HG03139 (cell line): Measurements from ENCODE around the gene LTK.

Source experiments
- ATAC-seq: cut with Tn5 transposase; IDR thresholded peaks from one replicate; pipeline ENCODE4 v1.9.1; 2021; ENCODE audit not compliant: unreplicated experiment

The LTK gene

GRCh38 chr15:41513506-41514227, at the start of gene LTK:
Gene LTK (minus strand): TSS chr15:41513827. CDS start chr15:41513709, 118 bp downstream.
- ATAC-seq = no peak

GRCh38 chr15:41562784-41563198, 49.2 kb upstream of the LTK start:
- no peak for ATAC-seq

GRCh38 chr15:41562244-41562643, 48.6 kb upstream of the LTK start:
- ATAC-seq = no peak

GRCh38 chr15:41561777-41562145, 48.1 kb upstream of the LTK start:
- no peak for ATAC-seq

GRCh38 chr15:41561104-41561776, 47.6 kb upstream of the LTK start:
- ATAC-seq = no peak

GRCh38 chr15:41560572-41560874, 46.9 kb upstream of the LTK start:
- no peak for ATAC-seq

GRCh38 chr15:41559239-41559782, 45.7 kb upstream of the LTK start:
- no peak for ATAC-seq

GRCh38 chr15:41558400-41559238, 45.0 kb upstream of the LTK start, which contains the start of gene TYRO3:
Gene TYRO3 (plus strand): TSS chr15:41559212. CDS start chr15:41559258, 46 bp downstream.
- ATAC-seq = no peak

- ATAC-seq = no peak
Observed at GRCh38 chr15:41557673-41558399, 44.2 kb upstream of the LTK start.

GRCh38 chr15:41556677-41557076, 43.0 kb upstream of the LTK start:
- no peak for ATAC-seq

GRCh38 chr15:41554915-41555314, 41.3 kb upstream of the LTK start:
- ATAC-seq = no peak

- ATAC-seq = no peak
Observed at GRCh38 chr15:41554343-41554742, 40.7 kb upstream of the LTK start.

GRCh38 chr15:41553731-41554130, 40.1 kb upstream of the LTK start:
- ATAC-seq = no peak

GRCh38 chr15:41550066-41550775, 36.6 kb upstream of the LTK start:
- ATAC-seq = no peak

GRCh38 chr15:41546851-41547786, 33.5 kb upstream of the LTK start:
- ATAC-seq = no peak

- ATAC-seq = no peak
Observed at GRCh38 chr15:41545218-41545617, 31.6 kb upstream of the LTK start.

GRCh38 chr15:41544650-41545015, 31.0 kb upstream of the LTK start:
- ATAC-seq = no peak

- no peak for ATAC-seq
Observed at GRCh38 chr15:41543521-41543870, 29.9 kb upstream of the LTK start.

GRCh38 chr15:41536866-41537265, 23.2 kb upstream of the LTK start:
- no peak for ATAC-seq
